IPS DF 6.9 (cell line): Measurements from ENCODE around the gene MYO5A.
"Not testable (repeated sequence)": the region's sequence is repeated elsewhere in the genome, so short reads cannot be mapped to it uniquely, and the experiment has no call there.

Experiments
- DNase-seq: peaks from one replicate; pipeline ENCODE4 v3.0.0-alpha.2; 2013; ENCODE audit warnings: low read depth, low spot score
- H3K27ac ChIP-seq: one replicate; pipeline ENCODE4 v1.5.1; 2013; ENCODE audit warnings: low read length, control low read depth
- H3K27me3 ChIP-seq: 2 replicates; pipeline ENCODE4 v1.6.1; 2013; ENCODE audit warnings: mild to moderate bottlenecking, low read length; ENCODE audit not compliant: control insufficient read depth, insufficient read depth
- H3K36me3 ChIP-seq: 2 replicates; pipeline ENCODE4 v1.6.1; 2013; ENCODE audit warnings: low read length; ENCODE audit not compliant: control insufficient read depth, insufficient read depth
- H3K4me1 ChIP-seq: 2 replicates; pipeline ENCODE4 v1.6.1; 2013; ENCODE audit warnings: low read length; ENCODE audit not compliant: control insufficient read depth, insufficient read depth
- H3K4me3 ChIP-seq: 2 replicates; pipeline ENCODE4 v1.5.1; 2013; ENCODE audit warnings: mild to moderate bottlenecking, low read length
- H3K9me3 ChIP-seq: 2 replicates; pipeline ENCODE4 v1.6.1; 2013; ENCODE audit warnings: low read length, inconsistent platforms; ENCODE audit not compliant: control insufficient read depth, insufficient read depth
- WGBS: extraction: QIAGEN DNeasy Blood & Tissue Kit; methylation state at CpG from one replicate; pipeline ENCODE4 v1.1.7; 2013; ENCODE audit warnings: mixed read lengths, missing lambda C conversion rate; ENCODE audit not compliant: insufficient read length, insufficient coverage; 5-methylcytosine and 5-hydroxymethylcytosine counted together

The MYO5A gene

GRCh38 chr15:52491472-52491871 lies 37.2 kb downstream of the MYO5A start:
- no peaks in the 10 kb centered on the region for H3K27me3 ChIP-seq
- no peaks in the 10 kb centered on the region for H3K36me3 ChIP-seq
- WGBS: no CpG with 5 or more reads among the region's 4 CpGs

GRCh38 chr15:52489430-52489829 lies 39.2 kb downstream of the MYO5A start:
- not testable (repeated sequence) for H3K9me3 ChIP-seq, H3K36me3 ChIP-seq, H3K27me3 ChIP-seq, H3K27ac ChIP-seq, H3K4me3 ChIP-seq, DNase-seq, H3K4me1 ChIP-seq
- WGBS: no CpG with 5 or more reads among the region's 4 CpGs

More at GRCh38 chr15:52491472-52491871, 37.2 kb downstream of the MYO5A start:
- DNase-seq: no peak
- H3K27ac ChIP-seq: no peak overlapping the region
- H3K4me3 ChIP-seq: no peak overlapping the region
- peaks cover 2% of the 10 kb centered on the region; the same call in 1 of the 2 replicates for H3K4me1 ChIP-seq
- H3K9me3 ChIP-seq: no peaks in the 10 kb centered on the region

- Histone ChIP-seq H3K36me3 (no peaks in the 10 kb centered on the region), H3K4me3 (no peak overlapping the region), H3K4me1 (peaks cover 2% of the 10 kb centered on the region; the same call in 1 of the 2 replicates), H3K9me3 (no peaks in the 10 kb centered on the region), H3K27ac (no peak overlapping the region), H3K27me3 (no peaks in the 10 kb centered on the region)
- DNase-seq: no peak
- WGBS: no CpG with 5 or more reads among the region's 2 CpGs
Observed at GRCh38 chr15:52488830-52489229, 39.9 kb downstream of the MYO5A start.

- no peaks in the 10 kb centered on the region for H3K27me3 ChIP-seq
- DNase-seq: no peak
- no peak overlapping the region for H3K4me3 ChIP-seq
- H3K36me3 ChIP-seq: no peaks in the 10 kb centered on the region
- peaks cover 2% of the 10 kb centered on the region; the same call in 1 of the 2 replicates for H3K4me1 ChIP-seq
- WGBS: 100% methylated on average over 2 of the region's 11 CpGs
- no peak overlapping the region for H3K27ac ChIP-seq
- no peaks in the 10 kb centered on the region for H3K9me3 ChIP-seq
Observed at GRCh38 chr15:52486003-52486996, 42.4 kb downstream of the MYO5A start.

GRCh38 chr15:52485290-52485689 lies 43.4 kb downstream of the MYO5A start:
- peaks cover 2% of the 10 kb centered on the region; the same call in 1 of the 2 replicates for H3K4me1 ChIP-seq
- WGBS: no CpG with 5 or more reads among the region's 2 CpGs

GRCh38 chr15:52483707-52484106 lies 45.0 kb downstream of the MYO5A start:
- Histone ChIP-seq H3K4me3 (no peak overlapping the region), H3K4me1 (peaks cover 2% of the 10 kb centered on the region; the same call in 1 of the 2 replicates)
- WGBS: no CpG with 5 or more reads among the region's 3 CpGs

More at GRCh38 chr15:52485290-52485689, 43.4 kb downstream of the MYO5A start:
- Histone ChIP-seq H3K4me3 (no peak overlapping the region), H3K9me3 (no peaks in the 10 kb centered on the region), H3K36me3 (no peaks in the 10 kb centered on the region), H3K27me3 (no peaks in the 10 kb centered on the region), H3K27ac (no peak overlapping the region)
- no peak for DNase-seq

GRCh38 chr15:52481915-52482314 lies 46.8 kb downstream of the MYO5A start:
- H3K36me3 ChIP-seq: no peaks in the 10 kb centered on the region
- no peaks in the 10 kb centered on the region for H3K9me3 ChIP-seq
- peaks cover 2% of the 10 kb centered on the region; the same call in 1 of the 2 replicates for H3K4me1 ChIP-seq
- no peak overlapping the region for H3K4me3 ChIP-seq
- DNase-seq: no peak
- no peaks in the 10 kb centered on the region for H3K27me3 ChIP-seq
- no peak overlapping the region for H3K27ac ChIP-seq
- WGBS: no CpG with 5 or more reads among the region's 3 CpGs

More at GRCh38 chr15:52483707-52484106, 45.0 kb downstream of the MYO5A start:
- Histone ChIP-seq H3K27ac (no peak overlapping the region), H3K9me3 (no peaks in the 10 kb centered on the region), H3K36me3 (no peaks in the 10 kb centered on the region), H3K27me3 (no peaks in the 10 kb centered on the region)
- no peak for DNase-seq

- Histone ChIP-seq H3K27ac (no peak overlapping the region), H3K4me3 (no peak overlapping the region), H3K4me1 (no peaks in the 10 kb centered on the region), H3K36me3 (no peaks in the 10 kb centered on the region), H3K27me3 (no peaks in the 10 kb centered on the region), H3K9me3 (no peaks in the 10 kb centered on the region)
- DNase-seq: no peak
- WGBS: no CpG with 5 or more reads among the region's 1 CpG
Observed at GRCh38 chr15:52480990-52481389, 47.7 kb downstream of the MYO5A start.

GRCh38 chr15:52466716-52467115 lies 62.0 kb downstream of the MYO5A start:
- Histone ChIP-seq H3K27ac (no peak overlapping the region), H3K36me3 (no peaks in the 10 kb centered on the region), H3K4me3 (no peak overlapping the region), H3K9me3 (no peaks in the 10 kb centered on the region), H3K4me1 (peaks cover 10% of the 10 kb centered on the region), H3K27me3 (no peaks in the 10 kb centered on the region)
- DNase-seq: no peak
- no CpG with 5 or more reads among the region's 2 CpGs for WGBS

- Histone ChIP-seq H3K27me3 (no peaks in the 10 kb centered on the region), H3K4me3 (no peak overlapping the region), H3K36me3 (no peaks in the 10 kb centered on the region), H3K4me1 (peaks cover 10% of the 10 kb centered on the region), H3K9me3 (no peaks in the 10 kb centered on the region), H3K27ac (no peak overlapping the region)
- no peak for DNase-seq
- WGBS: no CpG with 5 or more reads among the region's 2 CpGs
Observed at GRCh38 chr15:52466134-52466701, 62.5 kb downstream of the MYO5A start.
